ENCODE data around the gene PIEZO1. TPM values are rescaled to one million over a fixed set of nuclear protein-coding genes. Genes with fewer than 3 reads are reported as not detected.

PIEZO1 gene
- polyA plus RNA-seq, 2 of the 4 experiments (the other 2 are of a cell fraction), result 26.1 to 84.7 TPM

DNA sequence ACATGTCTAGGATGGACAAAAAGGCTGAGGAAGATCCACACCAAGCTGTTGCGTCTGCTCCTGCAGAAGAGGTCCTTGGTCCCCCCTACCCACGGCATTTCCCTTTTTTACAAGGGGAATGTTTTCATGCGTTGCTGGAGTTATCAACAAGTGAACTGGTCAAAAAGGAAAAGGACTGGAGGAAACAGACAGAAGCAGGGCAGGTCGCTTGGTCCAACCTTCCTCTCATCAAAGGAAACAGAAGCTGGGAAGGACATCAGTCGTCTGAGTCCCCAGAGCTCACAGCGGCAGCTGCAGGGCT is 26.1 kb downstream of the PIEZO1 start (continued):
- no peak for TF ChIP-seq HOXA7 (CRISPR knock-in tag; IDR thresholded peaks at IDR 0.05)
- TF ChIP-seq NR3C1 (IDR thresholded peaks at IDR 0.05), result no peak
- no peak for TF ChIP-seq MYC (IDR thresholded peaks at IDR 0.05; ENCODE audit: borderline replicate concordance, low read length)
- TF ChIP-seq RFX5 (IDR thresholded peaks at IDR 0.05), result no peak
- no peak for TF ChIP-seq ZNF302 (CRISPR knock-in tag; IDR thresholded peaks at IDR 0.05)

DNA sequence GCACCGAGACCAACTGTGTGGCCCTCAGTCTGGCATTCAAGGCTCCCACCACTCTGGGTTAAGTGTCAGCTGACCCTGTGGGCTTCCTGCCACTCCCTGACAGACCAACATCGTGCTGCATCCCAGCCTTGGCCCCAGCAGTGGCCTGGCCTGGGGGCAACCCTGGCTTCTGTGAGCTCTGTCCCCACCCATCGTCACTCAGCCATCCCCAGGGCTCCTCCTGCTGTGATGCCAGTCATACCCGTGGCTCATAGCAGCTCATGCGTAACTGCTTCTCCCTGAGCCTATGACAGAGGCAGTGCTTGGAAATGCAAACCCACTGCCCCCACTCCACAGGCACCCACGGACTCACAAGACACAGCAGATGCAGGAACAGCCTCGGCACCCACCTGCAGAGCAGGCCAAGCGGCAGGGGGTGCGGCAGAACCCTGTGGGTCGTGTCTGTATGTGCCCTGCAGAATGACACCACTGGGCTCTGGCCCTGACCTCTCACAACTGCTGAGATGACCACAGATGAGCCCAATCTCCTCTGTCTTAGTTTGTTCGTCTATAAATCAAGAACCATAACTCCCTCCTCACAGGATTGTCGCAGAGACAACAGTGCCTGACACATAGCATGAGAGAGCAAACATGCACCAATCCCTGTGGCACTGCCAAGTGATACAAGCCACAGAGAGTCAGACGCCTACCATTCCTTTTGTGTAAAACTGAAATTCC is 26.6 kb downstream of the PIEZO1 start:
- CTCF ChIA-PET, result interaction anchor here (1.4 to 31.8 kb wide), 4 partner anchors 12 to 42 kb away, joined by 3 to 596 read pairs (median 5); no protein-coding TSS in a partner anchor
- DNase-seq (ENCODE audit: low read depth in 1 of 2, low spot score in 1 of 2) (no peak), FAIRE-seq (no peak), ATAC-seq (no peak)
- no peak overlapping the region for H3K27ac ChIP-seq
- POLR2A ChIA-PET, result interaction anchor here (0.6 kb wide), 1 partner anchor 36 kb away, joined by 5 read pairs; no protein-coding TSS in a partner anchor
- WGBS (ENCODE audit: missing lambda C conversion rate), result 66% methylated on average over 5 of the region's 13 CpGs
- H3K4me1 ChIP-seq, result peaks cover 14% of the 10 kb centered on the region; the same call in 2 of the 3 replicates
- H3K4me3 ChIP-seq, result no peak overlapping the region
- H3K9me3 ChIP-seq, result no peaks in the 10 kb centered on the region
- H3K4me2 ChIP-seq, result no peak overlapping the region
- TF ChIP-seq, protein P1, sequence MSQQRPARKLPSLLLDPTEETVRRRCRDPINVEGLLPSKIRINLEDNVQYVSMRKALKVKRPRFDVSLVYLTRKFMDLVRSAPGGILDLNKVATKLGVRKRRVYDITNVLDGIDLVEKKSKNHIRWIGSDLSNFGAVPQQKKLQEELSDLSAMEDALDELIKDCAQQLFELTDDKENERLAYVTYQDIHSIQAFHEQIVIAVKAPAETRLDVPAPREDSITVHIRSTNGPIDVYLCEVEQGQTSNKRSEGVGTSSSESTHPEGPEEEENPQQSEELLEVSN (IDR thresholded peaks at IDR 0.05; ENCODE audit: borderline replicate concordance, low read depth), result no peak
- TF ChIP-seq POLR2AphosphoS2 (conservative IDR thresholded peaks at IDR 0.05; ENCODE audit: low read length), result no peak
- TF ChIP-seq CBX2 (IDR thresholded peaks at IDR 0.05; ENCODE audit: borderline replicate concordance, low read depth), result no peak
- no peak for TF ChIP-seq ZSCAN20 (CRISPR knock-in tag; IDR thresholded peaks at IDR 0.05)
- TF ChIP-seq FOSL2 (IDR thresholded peaks at IDR 0.05), result no peak
- no peak for TF ChIP-seq FOSL2 (CRISPR knock-in tag; IDR thresholded peaks at IDR 0.05)
- TF ChIP-seq RFX5 (IDR thresholded peaks at IDR 0.05), result no peak
- TF ChIP-seq PHF8 (IDR thresholded peaks at IDR 0.05; ENCODE audit: borderline replicate concordance, low read depth), result no peak
- TF ChIP-seq CHD2 (IDR thresholded peaks at IDR 0.05; ENCODE audit: low read length, partially characterized antibody), result no peak
- TF ChIP-seq EHMT2 (IDR thresholded peaks at IDR 0.05; ENCODE audit: low read depth), result no peak
- TF ChIP-seq, protein P2, sequence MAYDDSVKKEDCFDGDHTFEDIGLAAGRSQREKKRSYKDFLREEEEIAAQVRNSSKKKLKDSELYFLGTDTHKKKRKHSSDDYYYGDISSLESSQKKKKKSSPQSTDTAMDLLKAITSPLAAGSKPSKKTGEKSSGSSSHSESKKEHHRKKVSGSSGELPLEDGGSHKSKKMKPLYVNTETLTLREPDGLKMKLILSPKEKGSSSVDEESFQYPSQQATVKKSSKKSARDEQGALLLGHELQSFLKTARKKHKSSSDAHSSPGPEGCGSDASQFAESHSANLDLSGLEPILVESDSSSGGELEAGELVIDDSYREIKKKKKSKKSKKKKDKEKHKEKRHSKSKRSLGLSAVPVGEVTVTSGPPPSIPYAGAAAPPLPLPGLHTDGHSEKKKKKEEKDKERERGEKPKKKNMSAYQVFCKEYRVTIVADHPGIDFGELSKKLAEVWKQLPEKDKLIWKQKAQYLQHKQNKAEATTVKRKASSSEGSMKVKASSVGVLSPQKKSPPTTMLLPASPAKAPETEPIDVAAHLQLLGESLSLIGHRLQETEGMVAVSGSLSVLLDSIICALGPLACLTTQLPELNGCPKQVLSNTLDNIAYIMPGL (CRISPR knock-in tag; IDR thresholded peaks at IDR 0.05; ENCODE audit: borderline replicate concordance), result no peak
- no peak for TF ChIP-seq JUNB (IDR thresholded peaks at IDR 0.05)
- TF ChIP-seq KDM1A (IDR thresholded peaks at IDR 0.05; ENCODE audit: low read depth), result no peak
- TF ChIP-seq, protein P3, sequence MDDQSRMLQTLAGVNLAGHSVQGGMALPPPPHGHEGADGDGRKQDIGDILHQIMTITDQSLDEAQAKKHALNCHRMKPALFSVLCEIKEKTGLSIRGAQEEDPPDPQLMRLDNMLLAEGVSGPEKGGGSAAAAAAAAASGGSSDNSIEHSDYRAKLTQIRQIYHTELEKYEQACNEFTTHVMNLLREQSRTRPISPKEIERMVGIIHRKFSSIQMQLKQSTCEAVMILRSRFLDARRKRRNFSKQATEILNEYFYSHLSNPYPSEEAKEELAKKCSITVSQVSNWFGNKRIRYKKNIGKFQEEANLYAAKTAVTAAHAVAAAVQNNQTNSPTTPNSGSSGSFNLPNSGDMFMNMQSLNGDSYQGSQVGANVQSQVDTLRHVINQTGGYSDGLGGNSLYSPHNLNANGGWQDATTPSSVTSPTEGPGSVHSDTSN (IDR thresholded peaks at IDR 0.05), result no peak
- TF ChIP-seq ZFP36 (IDR thresholded peaks at IDR 0.05; ENCODE audit: borderline replicate concordance, partially characterized antibody), result no peak
- no peak for TF ChIP-seq TP53 (CRISPR knock-in tag; IDR thresholded peaks at IDR 0.05)
- TF ChIP-seq CBX8 (IDR thresholded peaks at IDR 0.05), result no peak

DNA sequence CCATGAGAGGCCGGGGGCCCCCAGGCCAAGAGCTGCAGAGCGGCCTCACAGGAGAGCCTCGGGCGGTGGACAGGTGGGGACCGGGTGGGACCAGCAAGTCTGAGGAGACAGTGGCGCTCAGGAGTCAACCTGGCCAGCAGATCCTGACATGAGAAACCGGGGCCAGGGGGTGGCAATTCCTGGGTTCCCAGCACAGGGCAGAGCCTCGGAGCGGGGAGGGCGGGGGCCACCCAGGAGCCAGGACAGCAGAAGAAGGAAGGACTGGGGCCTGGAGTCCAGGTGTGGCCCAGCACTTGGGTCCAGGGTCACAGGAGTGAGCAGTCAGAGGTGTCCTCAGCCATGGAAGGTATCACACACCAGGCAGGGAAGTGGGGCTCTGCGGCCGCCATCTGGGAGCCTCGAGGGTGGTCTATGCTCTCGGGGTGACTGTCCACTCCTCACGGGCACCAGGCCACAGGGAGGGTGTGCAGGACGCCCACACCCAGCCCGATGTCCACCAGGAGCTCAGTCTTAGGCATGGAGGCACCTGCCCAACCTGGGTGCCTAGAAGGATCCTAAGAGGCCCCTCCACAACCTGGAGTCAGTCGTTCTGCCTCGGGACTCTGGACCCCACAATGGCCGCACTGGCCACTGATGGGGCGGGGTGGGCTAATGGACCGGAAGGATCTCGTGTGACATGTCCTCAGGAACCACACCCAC is 29.1 kb downstream of the PIEZO1 start:
- H3K4me1 ChIP-seq, result no peaks in the 10 kb centered on the region
- no peak overlapping the region for H3K4me3 ChIP-seq
- POLR2A ChIA-PET, result no interaction called here
- no peaks in the 10 kb centered on the region for H3K9me3 ChIP-seq
- DNase-seq (ENCODE audit: low read depth in 1 of 2, low spot score in 1 of 2) (no peak), ATAC-seq (no peak), FAIRE-seq (no peak)
- no peak for TF ChIP-seq HDAC2 (IDR thresholded peaks at IDR 0.05)
- TF ChIP-seq CEBPB (IDR thresholded peaks at IDR 0.05), result no peak
- CTCF ChIA-PET, result interaction anchor here (1.0 to 31.8 kb wide), 3 partner anchors 14 to 22 kb away, joined by 5 to 596 read pairs (median 5); no protein-coding TSS in a partner anchor
- no peak overlapping the region for H3K27ac ChIP-seq
- 93% methylated on average over 18 of the region's 23 CpGs for WGBS (ENCODE audit: missing lambda C conversion rate)
- H3K4me2 ChIP-seq, result no peak overlapping the region
